Activated CD4-positive, alpha-beta T cell treated with anti-CD3 and anti-CD28 coated beads for 4 hours (primary cell): ENCODE results near the gene LHPP.
"Not testable (repeated sequence)": the region's sequence is repeated elsewhere in the genome, so short reads cannot be mapped to it uniquely, and the experiment has no call there.

ENCODE experiments used
- DNase-seq, 2 donors: peaks; one replicate each; pipeline ENCODE4 v3.0.0-alpha.2; 2020

LHPP gene

GRCh38 chr10:124598196-124598595 is 136.6 kb downstream of the LHPP start:
- no peak for DNase-seq

GRCh38 chr10:124598773-124599587 is 137.4 kb downstream of the LHPP start:
- no peak for DNase-seq

GRCh38 chr10:124599588-124600050 is 138.0 kb downstream of the LHPP start:
- no peak for DNase-seq

GRCh38 chr10:124600051-124600880 is 138.6 kb downstream of the LHPP start:
- no peak for DNase-seq

GRCh38 chr10:124601016-124601415 is 139.4 kb downstream of the LHPP start:
- no peak for DNase-seq

- DNase-seq, result no peak
These were observed 140.0 kb downstream of the LHPP start for GRCh38 chr10:124601431-124602120.

- no peak for DNase-seq
These were observed 140.5 kb downstream of the LHPP start for GRCh38 chr10:124602121-124602561.

GRCh38 chr10:124602646-124603365 is 141.2 kb downstream of the LHPP start:
- no peak for DNase-seq

- no peak for DNase-seq
These were observed 142.0 kb downstream of the LHPP start for GRCh38 chr10:124603376-124604213.

GRCh38 chr10:124604214-124605000 is 142.8 kb downstream of the LHPP start:
- DNase-seq, result no peak

- DNase-seq, result no peak
These were observed 143.4 kb downstream of the LHPP start for GRCh38 chr10:124605001-124605370.

- DNase-seq, result no peak
These were observed 143.8 kb downstream of the LHPP start for GRCh38 chr10:124605481-124605855.

GRCh38 chr10:124605856-124606812 is 144.5 kb downstream of the LHPP start:
- DNase-seq, result no peak

- DNase-seq, result no peak
These were observed 145.2 kb downstream of the LHPP start for GRCh38 chr10:124606822-124607221.

- DNase-seq, result no peak
These were observed 146.1 kb downstream of the LHPP start for GRCh38 chr10:124607693-124608092.

GRCh38 chr10:124608093-124608721 is 146.6 kb downstream of the LHPP start:
- no peak for DNase-seq

GRCh38 chr10:124609698-124610097 is 148.1 kb downstream of the LHPP start:
- DNase-seq, result no peak

GRCh38 chr10:124610186-124610585 is 148.6 kb downstream of the LHPP start:
- not testable (repeated sequence) for DNase-seq

GRCh38 chr10:124610851-124611250 is 149.2 kb downstream of the LHPP start:
- DNase-seq, result not testable (repeated sequence)
